ENCODE data around the gene BORCS5.

Gene BORCS5

DNA sequence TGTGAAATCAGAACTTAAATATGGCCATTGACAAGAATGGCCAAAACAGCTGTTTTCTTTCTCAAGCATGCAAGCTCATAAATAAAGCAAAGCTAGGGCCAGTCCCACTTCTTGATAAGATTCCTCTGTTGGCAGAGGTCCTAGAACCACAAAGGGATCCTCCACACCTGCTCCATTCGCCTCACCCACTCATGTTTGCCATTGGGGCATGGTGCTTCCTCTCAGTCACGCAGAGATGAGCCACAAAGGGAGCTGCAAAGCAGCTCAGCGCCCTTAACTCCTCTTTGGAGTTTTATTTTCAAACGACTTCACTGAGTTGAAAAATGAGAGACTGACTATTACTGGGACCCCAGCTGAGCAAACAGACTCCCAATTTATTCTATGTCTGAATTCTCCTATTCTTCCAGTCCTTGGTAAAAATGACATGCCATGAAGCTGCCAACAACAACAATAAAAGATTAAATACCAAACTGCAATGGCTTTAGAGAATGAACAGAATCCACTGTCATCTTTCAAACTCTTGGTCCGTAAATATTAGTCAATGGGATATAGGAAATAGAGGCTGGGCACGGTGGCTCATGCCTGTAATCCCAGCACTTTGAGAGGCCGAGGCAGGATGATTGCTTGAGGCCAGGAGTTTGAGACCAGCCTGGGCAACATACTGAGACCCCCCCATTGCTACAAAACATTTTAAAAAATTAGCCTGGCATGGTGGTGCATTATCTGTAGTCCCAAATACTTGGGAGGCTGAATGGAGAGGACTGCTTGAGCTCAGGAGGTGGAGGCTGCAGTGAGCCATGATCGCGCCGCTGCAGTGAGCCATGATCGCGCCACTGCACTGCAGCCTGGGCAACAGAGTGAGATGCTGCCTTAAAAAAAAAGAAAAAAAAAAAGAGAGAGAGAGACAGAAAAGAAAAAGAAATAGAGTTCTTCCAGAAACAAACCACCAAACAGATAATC is 23.2 kb upstream of the BORCS5 start:
- no peak for TF ChIP-seq FOXP2 (optimal IDR thresholded peaks at IDR 0.05; ENCODE audit: borderline replicate concordance, extremely low read depth, extremely low read length, insufficient read depth)
- no peak for TF ChIP-seq POLR2AphosphoS5 (IDR thresholded peaks at IDR 0.05; ENCODE audit: low read depth, low read length)

DNA sequence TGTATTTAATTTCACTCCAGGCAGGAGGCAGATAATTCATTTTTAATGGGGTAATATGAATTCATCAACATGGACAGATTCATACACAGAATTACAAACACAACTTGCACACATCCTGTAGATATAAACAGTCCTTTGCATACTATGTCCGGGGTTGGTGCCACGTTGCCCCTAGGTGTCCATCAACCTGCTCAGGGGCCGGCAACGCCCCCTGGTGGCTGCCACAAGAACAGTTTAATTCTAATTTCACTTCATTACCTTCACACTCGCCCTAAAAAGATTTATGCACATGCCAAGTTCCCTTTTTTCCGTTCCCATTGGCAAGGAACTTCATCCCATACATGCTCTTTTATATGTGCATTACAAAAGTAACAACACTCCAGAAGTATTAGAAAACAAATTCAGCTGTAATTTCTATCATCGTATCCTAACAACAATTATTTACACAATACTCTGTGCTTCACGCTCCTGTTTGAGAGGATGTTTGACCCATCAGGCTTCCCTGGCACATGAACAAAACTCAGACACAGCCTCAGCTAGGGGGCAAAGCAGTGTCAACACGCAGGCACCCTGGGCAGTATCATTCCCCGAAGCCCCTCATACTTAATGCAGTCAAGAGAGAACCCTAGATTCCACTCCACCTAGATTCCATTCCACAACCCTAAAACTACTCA is 22.4 kb upstream of the BORCS5 start:
- TF ChIP-seq POLR2AphosphoS5 (IDR thresholded peaks at IDR 0.05; ENCODE audit: low read depth, low read length) (no peak), FOXP2 (optimal IDR thresholded peaks at IDR 0.05; ENCODE audit: borderline replicate concordance, extremely low read depth, extremely low read length, insufficient read depth) (no peak), TAF1 (IDR thresholded peaks at IDR 0.05; ENCODE audit: borderline replicate concordance, insufficient read depth, low read length) (no peak), SIN3A (IDR thresholded peaks at IDR 0.05; ENCODE audit: borderline replicate concordance, insufficient read depth, low read length) (no peak)
- TF ChIP-seq, protein P1, sequence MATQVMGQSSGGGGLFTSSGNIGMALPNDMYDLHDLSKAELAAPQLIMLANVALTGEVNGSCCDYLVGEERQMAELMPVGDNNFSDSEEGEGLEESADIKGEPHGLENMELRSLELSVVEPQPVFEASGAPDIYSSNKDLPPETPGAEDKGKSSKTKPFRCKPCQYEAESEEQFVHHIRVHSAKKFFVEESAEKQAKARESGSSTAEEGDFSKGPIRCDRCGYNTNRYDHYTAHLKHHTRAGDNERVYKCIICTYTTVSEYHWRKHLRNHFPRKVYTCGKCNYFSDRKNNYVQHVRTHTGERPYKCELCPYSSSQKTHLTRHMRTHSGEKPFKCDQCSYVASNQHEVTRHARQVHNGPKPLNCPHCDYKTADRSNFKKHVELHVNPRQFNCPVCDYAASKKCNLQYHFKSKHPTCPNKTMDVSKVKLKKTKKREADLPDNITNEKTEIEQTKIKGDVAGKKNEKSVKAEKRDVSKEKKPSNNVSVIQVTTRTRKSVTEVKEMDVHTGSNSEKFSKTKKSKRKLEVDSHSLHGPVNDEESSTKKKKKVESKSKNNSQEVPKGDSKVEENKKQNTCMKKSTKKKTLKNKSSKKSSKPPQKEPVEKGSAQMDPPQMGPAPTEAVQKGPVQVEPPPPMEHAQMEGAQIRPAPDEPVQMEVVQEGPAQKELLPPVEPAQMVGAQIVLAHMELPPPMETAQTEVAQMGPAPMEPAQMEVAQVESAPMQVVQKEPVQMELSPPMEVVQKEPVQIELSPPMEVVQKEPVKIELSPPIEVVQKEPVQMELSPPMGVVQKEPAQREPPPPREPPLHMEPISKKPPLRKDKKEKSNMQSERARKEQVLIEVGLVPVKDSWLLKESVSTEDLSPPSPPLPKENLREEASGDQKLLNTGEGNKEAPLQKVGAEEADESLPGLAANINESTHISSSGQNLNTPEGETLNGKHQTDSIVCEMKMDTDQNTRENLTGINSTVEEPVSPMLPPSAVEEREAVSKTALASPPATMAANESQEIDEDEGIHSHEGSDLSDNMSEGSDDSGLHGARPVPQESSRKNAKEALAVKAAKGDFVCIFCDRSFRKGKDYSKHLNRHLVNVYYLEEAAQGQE (IDR thresholded peaks at IDR 0.05; ENCODE audit: insufficient read depth in 1 of 2, low read depth in 2 of 2, low read length in 2 of 2), result no peak

DNA sequence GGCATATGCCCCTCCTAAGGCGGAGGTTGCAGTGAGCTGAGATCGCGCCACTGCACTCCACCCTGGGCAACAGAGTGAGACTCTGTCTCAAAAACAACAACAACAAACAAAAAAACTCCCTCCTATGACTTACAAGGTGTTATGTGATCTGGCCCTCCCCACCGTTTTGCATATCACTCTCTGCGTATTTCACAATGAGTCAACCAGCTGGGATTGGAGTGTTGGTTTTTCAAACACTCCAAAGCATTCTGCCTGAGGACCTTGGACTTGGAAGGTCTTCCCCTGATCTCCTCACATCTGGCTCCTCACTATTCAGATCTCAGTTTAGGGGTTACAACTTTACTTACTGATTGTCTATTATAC is 20.8 kb upstream of the BORCS5 start:
- TF ChIP-seq, protein P1 (IDR thresholded peaks at IDR 0.05; ENCODE audit: insufficient read depth in 1 of 2, low read depth in 2 of 2, low read length in 2 of 2), result no peak
- TF ChIP-seq SIN3A (IDR thresholded peaks at IDR 0.05; ENCODE audit: borderline replicate concordance, insufficient read depth, low read length) (no peak), TAF1 (IDR thresholded peaks at IDR 0.05; ENCODE audit: borderline replicate concordance, insufficient read depth, low read length) (no peak), FOXP2 (optimal IDR thresholded peaks at IDR 0.05; ENCODE audit: borderline replicate concordance, extremely low read depth, extremely low read length, insufficient read depth) (no peak), POLR2AphosphoS5 (IDR thresholded peaks at IDR 0.05; ENCODE audit: low read depth, low read length) (no peak)

DNA sequence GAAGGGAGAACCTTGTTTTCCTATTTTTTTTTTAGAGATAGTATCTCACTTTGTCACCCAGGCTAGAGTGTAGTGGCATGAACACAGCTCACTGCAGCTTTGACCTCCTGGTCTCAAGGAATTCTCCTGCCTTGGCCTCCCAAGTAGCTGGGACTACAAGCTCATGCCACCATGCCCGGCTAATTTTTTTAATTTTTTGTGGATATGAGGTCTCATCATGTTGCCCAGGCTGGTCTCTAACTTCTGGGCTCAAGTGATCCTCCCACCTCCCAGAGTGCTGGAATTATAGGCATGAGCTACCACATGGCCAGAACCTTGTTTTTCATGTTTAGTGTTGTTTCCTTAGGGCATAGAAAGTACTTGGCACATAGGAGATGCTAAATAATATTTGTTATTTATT is 20.4 kb upstream of the BORCS5 start:
- TF ChIP-seq TAF1 (IDR thresholded peaks at IDR 0.05; ENCODE audit: borderline replicate concordance, insufficient read depth, low read length), result no peak
- TF ChIP-seq SIN3A (IDR thresholded peaks at IDR 0.05; ENCODE audit: borderline replicate concordance, insufficient read depth, low read length), result no peak
- TF ChIP-seq POLR2AphosphoS5 (IDR thresholded peaks at IDR 0.05; ENCODE audit: low read depth, low read length), result no peak
- TF ChIP-seq, protein P1 (IDR thresholded peaks at IDR 0.05; ENCODE audit: insufficient read depth in 1 of 2, low read depth in 2 of 2, low read length in 2 of 2), result no peak
- no peak for TF ChIP-seq FOXP2 (optimal IDR thresholded peaks at IDR 0.05; ENCODE audit: borderline replicate concordance, extremely low read depth, extremely low read length, insufficient read depth)

DNA sequence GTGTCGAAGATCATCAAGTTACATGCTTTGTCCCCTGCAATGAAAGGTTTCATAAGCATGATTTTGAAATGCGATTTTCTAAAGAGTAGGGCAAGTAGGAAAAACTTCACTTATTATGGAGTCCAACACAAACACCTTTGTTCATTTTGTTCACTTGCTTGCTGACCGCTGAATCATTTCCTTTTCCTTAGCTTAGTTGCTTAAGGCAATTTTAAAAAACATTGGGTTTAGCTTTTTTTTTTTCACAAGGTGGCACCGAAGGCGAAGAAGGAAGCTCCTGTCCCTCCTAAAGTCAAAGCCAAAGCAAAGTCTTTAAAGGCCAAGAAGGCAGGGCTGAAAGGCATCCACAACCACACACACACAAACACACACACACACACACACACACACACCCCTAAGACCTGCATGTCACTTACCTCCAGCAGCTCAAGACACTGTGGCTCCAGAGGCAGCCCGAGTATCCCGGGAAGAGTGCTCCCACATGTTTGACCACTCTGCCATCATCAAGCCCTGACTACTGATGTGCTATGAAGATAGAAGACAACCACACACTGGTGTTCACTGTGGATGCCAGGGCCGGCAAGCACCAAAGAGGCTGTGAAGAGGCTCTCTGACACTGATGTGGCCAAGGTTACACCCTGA is 18.2 kb upstream of the BORCS5 start:
- TF ChIP-seq FOXP2 (optimal IDR thresholded peaks at IDR 0.05; ENCODE audit: borderline replicate concordance, extremely low read depth, extremely low read length, insufficient read depth) (no peak), SIN3A (IDR thresholded peaks at IDR 0.05; ENCODE audit: borderline replicate concordance, insufficient read depth, low read length) (no peak), TAF1 (IDR thresholded peaks at IDR 0.05; ENCODE audit: borderline replicate concordance, insufficient read depth, low read length) (no peak), POLR2AphosphoS5 (IDR thresholded peaks at IDR 0.05; ENCODE audit: low read depth, low read length) (no peak)
- TF ChIP-seq, protein P1 (IDR thresholded peaks at IDR 0.05; ENCODE audit: insufficient read depth in 1 of 2, low read depth in 2 of 2, low read length in 2 of 2), result no peak

Measured in PFSK-1 (cell line).